ENCODE results near the gene SEPTIN5. TPM values are rescaled to one million over a fixed set of nuclear protein-coding genes. Genes with fewer than 3 reads are reported as not detected.

The SEPTIN5 gene
- total and polyA plus RNA-seq, 9 of the 15 experiments (the other 6 are each of a cell fraction or from before 2014, with no cell fraction given) = 0.03 to 195 (median 119) TPM

- TF ChIP-seq ZNF764 (CRISPR knock-in tag; IDR thresholded peaks at IDR 0.05; ENCODE audit: low read depth) (peak; percentile 69), ZNF592 (IDR thresholded peaks at IDR 0.05) (no peak), ZHX1 (conservative IDR thresholded peaks at IDR 0.05; ENCODE audit: low read length) (peak; percentile 90), PATZ1 (CRISPR knock-in tag; IDR thresholded peaks at IDR 0.05; ENCODE audit: borderline replicate concordance) (no peak), ESRRA (IDR thresholded peaks at IDR 0.05; ENCODE audit: borderline replicate concordance, low read depth) (no peak), ZNF507 (tag; conservative IDR thresholded peaks at IDR 0.05) (no peak), TCF7 (IDR thresholded peaks at IDR 0.05; ENCODE audit: borderline replicate concordance) (no peak), ESRRB (CRISPR knock-in tag; IDR thresholded peaks at IDR 0.05; ENCODE audit: borderline replicate concordance) (no peak), ZBTB12 (CRISPR knock-in tag; IDR thresholded peaks at IDR 0.05) (no peak), SMARCE1 (IDR thresholded peaks at IDR 0.05) (no peak), ZKSCAN3 (CRISPR knock-in tag; IDR thresholded peaks at IDR 0.05) (no peak), SIRT6 (IDR thresholded peaks at IDR 0.05; ENCODE audit: low read depth, low read length) (no peak), ZNF175 (CRISPR knock-in tag; IDR thresholded peaks at IDR 0.05; ENCODE audit: low read depth) (peak; percentile 75), ZNF830 (CRISPR knock-in tag; IDR thresholded peaks at IDR 0.05) (peak; percentile 84; the same call in 1 of the 2 replicates), CBX8 (IDR thresholded peaks at IDR 0.05; ENCODE audit: borderline replicate concordance, extremely low read depth, low read depth, low read length, poor library complexity, severe bottlenecking) (no peak), ZBTB7A (IDR thresholded peaks at IDR 0.05; ENCODE audit: borderline replicate concordance, control insufficient read depth, low read depth, low read length) (peak; percentile 95; the same call in 1 of the 2 replicates), EWSR1 (IDR thresholded peaks at IDR 0.05; ENCODE audit: borderline replicate concordance, low read depth, partially characterized antibody) (no peak)
These were observed 16.5 kb downstream of the SEPTIN5 start (continued) for GRCh38 chr22:19730655-19731360.
